GM18517 (cell line): ENCODE data around the gene HDGF.

Experiments used
- ATAC-seq: cut with Tn5 transposase; IDR thresholded peaks from one replicate; pipeline ENCODE4 v1.9.1; 2021; ENCODE audit warnings: mild to moderate bottlenecking, moderate library complexity; ENCODE audit not compliant: unreplicated experiment

The HDGF gene

GRCh38 chr1:156703741-156704140 lies 47.7 kb downstream of the HDGF start:
- no peak for ATAC-seq

GRCh38 chr1:156703336-156703735 lies 48.1 kb downstream of the HDGF start:
- ATAC-seq: no peak

GRCh38 chr1:156700736-156701531 lies 50.5 kb downstream of the HDGF start:
- no peak for ATAC-seq

GRCh38 chr1:156698995-156699394 lies 52.5 kb downstream of the HDGF start:
- no peak for ATAC-seq

- no peak for ATAC-seq
Measured at GRCh38 chr1:156697481-156697880, 54.0 kb downstream of the HDGF start.

GRCh38 chr1:156696755-156697154 lies 54.7 kb downstream of the HDGF start:
- ATAC-seq: no peak

GRCh38 chr1:156694690-156694962 lies 56.8 kb downstream of the HDGF start:
- no peak for ATAC-seq

GRCh38 chr1:156693848-156694689 lies 57.4 kb downstream of the HDGF start:
- ATAC-seq: no peak

GRCh38 chr1:156692925-156693847 lies 58.3 kb downstream of the HDGF start:
- no peak for ATAC-seq

GRCh38 chr1:156692441-156692924 lies 59.0 kb downstream of the HDGF start:
- ATAC-seq: no peak
